Astrocyte (in vitro differentiated cells and primary cell): ENCODE measurements around the gene SNIP1. TPM values are rescaled to one million over a fixed set of nuclear protein-coding genes. Genes with fewer than 3 reads are reported as not detected.
"Not testable (repeated sequence)": the region's sequence is repeated elsewhere in the genome, so short reads cannot be mapped to it uniquely, and the experiment has no call there.

Experiments
- DNase-seq: peaks from one replicate; pipeline ENCODE4 v3.0.0-alpha.2; 2010; ENCODE audit warnings: low read depth
- FAIRE-seq: peaks from 2 replicates; lab custom pipeline; 2011; peaks lifted over from hg19 to GRCh38; lab: Jason Lieb, UNC
- H2AFZ ChIP-seq: 2 replicates; pipeline ENCODE4 v1.6.0; 2012; ENCODE audit warnings: low read depth, low read length, inconsistent platforms
- H3K27ac ChIP-seq: 2 replicates; pipeline ENCODE4 v1.5.1; 2011; ENCODE audit warnings: low read depth, low read length, inconsistent platforms
- H3K27me3 ChIP-seq: 2 replicates; pipeline ENCODE4 v1.6.0; 2011; ENCODE audit warnings: low read length, inconsistent platforms; ENCODE audit not compliant: insufficient read depth
- H3K36me3 ChIP-seq: 2 replicates; pipeline ENCODE4 v1.5.1; 2011; ENCODE audit warnings: low read length, inconsistent platforms; ENCODE audit not compliant: insufficient read depth
- H3K4me1 ChIP-seq: 2 replicates; pipeline ENCODE4 v1.5.1; 2011; ENCODE audit warnings: low read length, inconsistent platforms; ENCODE audit not compliant: insufficient read depth
- H3K4me2 ChIP-seq: 2 replicates; pipeline ENCODE4 v1.6.0; 2012; ENCODE audit warnings: low read length, inconsistent platforms
- H3K4me3 ChIP-seq: 2 replicates; pipeline ENCODE4 v1.5.1; 2011; ENCODE audit warnings: low read depth, mild to moderate bottlenecking, low read length, inconsistent platforms; ENCODE audit not compliant: insufficient read depth
- H3K79me2 ChIP-seq: 2 replicates; pipeline ENCODE4 v1.6.0; 2012; ENCODE audit warnings: mild to moderate bottlenecking, low read length, inconsistent platforms; ENCODE audit not compliant: insufficient read depth
- H3K9ac ChIP-seq: 2 replicates; pipeline ENCODE4 v1.6.0; 2012; ENCODE audit warnings: mild to moderate bottlenecking, low read length, inconsistent platforms
- H3K9me3 ChIP-seq: 2 replicates; pipeline ENCODE4 v1.5.1; 2012; ENCODE audit warnings: low read depth, mild to moderate bottlenecking, low read length, inconsistent platforms; ENCODE audit not compliant: insufficient read depth
- H4K20me1 ChIP-seq: 2 replicates; pipeline ENCODE4 v1.6.0; 2012; ENCODE audit warnings: low read length, inconsistent platforms; ENCODE audit not compliant: insufficient read depth
- H3K27ac Mint-ChIP-seq: one replicate; pipeline ENCODE4 v1.8.0; 2021; ENCODE audit warnings: mild to moderate bottlenecking, mixed read lengths; ENCODE audit not compliant: unreplicated experiment
- H3K27me3 Mint-ChIP-seq: one replicate; pipeline ENCODE4 v1.8.0; 2021; ENCODE audit warnings: low read depth, mixed read lengths; ENCODE audit not compliant: unreplicated experiment
- H3K36me3 Mint-ChIP-seq: one replicate; pipeline ENCODE4 v1.8.0; 2021; ENCODE audit warnings: low read depth, mixed read lengths; ENCODE audit not compliant: unreplicated experiment
- H3K4me1 Mint-ChIP-seq: one replicate; pipeline ENCODE4 v1.8.0; 2021; ENCODE audit warnings: low read depth, mixed read lengths; ENCODE audit not compliant: unreplicated experiment
- H3K4me3 Mint-ChIP-seq: one replicate; pipeline ENCODE4 v1.8.0; 2021; ENCODE audit warnings: mild to moderate bottlenecking, moderate library complexity, mixed read lengths; ENCODE audit not compliant: unreplicated experiment
- H3K9me3 Mint-ChIP-seq: one replicate; pipeline ENCODE4 v1.8.0; 2021; ENCODE audit warnings: mild to moderate bottlenecking, mixed read lengths; ENCODE audit not compliant: unreplicated experiment
- EZH2 ChIP-seq: IDR thresholded peaks from 2 replicates; pipeline ENCODE4 v1.6.1; 2012; ENCODE audit warnings: mild to moderate bottlenecking, low read length, inconsistent platforms; ENCODE audit not compliant: insufficient read depth
- total RNA-seq: library from RNA; stranded (reverse); gene quantifications from 2 replicates; pipeline ENCODE4 v1.2.1, GENCODE V29; 2021
- TF ChIP-seq, protein P1 (sequence below): IDR thresholded peaks from 2 replicates; pipeline ENCODE4 v1.5.1; 2011; ENCODE audit warnings: low read depth, mild to moderate bottlenecking, inconsistent platforms, low read length, moderate library complexity; ENCODE audit not compliant: insufficient read depth

Gene SNIP1
- total RNA-seq, 1 donor from 2014 or later: 17.4 TPM

DNA sequence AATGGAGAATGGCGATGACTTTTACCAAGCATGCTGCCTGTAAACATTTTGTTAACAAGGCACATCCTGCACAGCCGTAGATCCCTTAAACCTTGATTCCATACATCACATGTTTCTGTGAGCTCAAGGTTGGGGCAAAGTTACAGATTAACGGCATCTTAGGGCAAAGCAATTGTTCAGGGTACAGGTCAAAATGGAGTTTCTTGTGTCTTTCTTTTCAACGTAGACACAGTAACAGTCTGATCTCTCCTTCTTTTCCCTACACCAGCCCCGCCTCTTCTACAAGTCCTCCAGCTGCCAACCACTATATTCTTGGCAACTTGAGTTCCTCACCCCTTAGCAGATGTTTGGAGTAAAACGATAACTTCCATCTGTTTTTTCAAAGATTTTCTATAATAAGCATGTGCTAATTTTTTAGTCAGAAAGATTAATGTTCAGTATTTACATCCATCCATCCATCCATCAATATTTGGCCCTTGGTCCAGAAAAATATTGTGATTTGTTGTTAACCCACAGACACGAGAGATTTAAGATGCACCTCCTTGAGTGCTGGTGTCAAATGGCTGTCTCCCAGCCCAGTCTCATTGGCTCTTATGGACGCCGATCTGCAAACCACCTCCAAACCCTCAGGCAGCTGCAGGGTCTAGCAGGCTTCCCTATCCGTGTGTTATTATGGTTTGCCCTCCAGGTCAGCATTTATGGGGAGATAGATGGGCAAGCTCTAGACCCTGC lies 6.5 kb upstream of the SNIP1 start:
- Mint-ChIP-seq H3K4me3 (no peak overlapping the region), H3K27ac (no peak overlapping the region), H3K36me3 (peaks cover 11% of the 10 kb centered on the region), H3K9me3 (no peaks in the 10 kb centered on the region), H3K4me1 (peaks cover 8% of the 10 kb centered on the region), H3K27me3 (no peaks in the 10 kb centered on the region)
- TF ChIP-seq, protein P1, sequence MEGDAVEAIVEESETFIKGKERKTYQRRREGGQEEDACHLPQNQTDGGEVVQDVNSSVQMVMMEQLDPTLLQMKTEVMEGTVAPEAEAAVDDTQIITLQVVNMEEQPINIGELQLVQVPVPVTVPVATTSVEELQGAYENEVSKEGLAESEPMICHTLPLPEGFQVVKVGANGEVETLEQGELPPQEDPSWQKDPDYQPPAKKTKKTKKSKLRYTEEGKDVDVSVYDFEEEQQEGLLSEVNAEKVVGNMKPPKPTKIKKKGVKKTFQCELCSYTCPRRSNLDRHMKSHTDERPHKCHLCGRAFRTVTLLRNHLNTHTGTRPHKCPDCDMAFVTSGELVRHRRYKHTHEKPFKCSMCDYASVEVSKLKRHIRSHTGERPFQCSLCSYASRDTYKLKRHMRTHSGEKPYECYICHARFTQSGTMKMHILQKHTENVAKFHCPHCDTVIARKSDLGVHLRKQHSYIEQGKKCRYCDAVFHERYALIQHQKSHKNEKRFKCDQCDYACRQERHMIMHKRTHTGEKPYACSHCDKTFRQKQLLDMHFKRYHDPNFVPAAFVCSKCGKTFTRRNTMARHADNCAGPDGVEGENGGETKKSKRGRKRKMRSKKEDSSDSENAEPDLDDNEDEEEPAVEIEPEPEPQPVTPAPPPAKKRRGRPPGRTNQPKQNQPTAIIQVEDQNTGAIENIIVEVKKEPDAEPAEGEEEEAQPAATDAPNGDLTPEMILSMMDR: no peak
- TF ChIP-seq EZH2: no peak
- H3K4me1 ChIP-seq: peaks cover 14% of the 10 kb centered on the region
- H3K36me3 ChIP-seq: peaks cover 8% of the 10 kb centered on the region
- H3K4me3 ChIP-seq: no peak overlapping the region
- no peaks in the 10 kb centered on the region for H3K9me3 ChIP-seq
- no peak overlapping the region for H2AFZ ChIP-seq
- no peak overlapping the region for H3K4me2 ChIP-seq
- H3K27ac ChIP-seq: no peak overlapping the region
- no peaks in the 10 kb centered on the region for H3K79me2 ChIP-seq
- no peak for FAIRE-seq
- H3K9ac ChIP-seq: no peak overlapping the region
- no peaks in the 10 kb centered on the region for H4K20me1 ChIP-seq
- H3K27me3 ChIP-seq: no peaks in the 10 kb centered on the region
- DNase-seq: no peak

DNA sequence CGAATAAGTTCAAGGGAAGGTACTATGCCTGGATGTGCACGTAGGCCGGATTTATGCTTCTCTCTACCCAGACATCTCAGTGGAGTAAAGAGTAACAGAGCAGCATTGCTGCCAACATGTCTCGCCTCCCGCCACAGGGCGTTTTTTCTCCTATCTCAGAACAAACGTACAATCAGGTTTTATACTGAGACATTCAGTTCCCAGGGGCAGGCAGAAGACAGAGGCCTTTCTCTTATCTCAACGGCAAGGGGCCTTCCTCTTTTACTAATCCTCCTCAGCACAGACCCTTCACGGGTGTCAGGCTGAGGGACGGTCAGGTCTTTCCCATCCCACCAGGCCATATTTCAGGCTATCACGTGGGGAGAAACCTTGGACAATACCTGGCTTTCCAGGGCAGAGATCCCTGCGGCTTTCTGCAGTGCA lies 5.9 kb upstream of the SNIP1 start:
- H3K9ac ChIP-seq, H3K4me3 Mint-ChIP-seq, H3K27me3 ChIP-seq, H3K4me1 Mint-ChIP-seq, H3K79me2 ChIP-seq, H3K4me3 ChIP-seq, H4K20me1 ChIP-seq, H3K27ac Mint-ChIP-seq, H3K36me3 ChIP-seq, H3K27me3 Mint-ChIP-seq, FAIRE-seq, H3K9me3 Mint-ChIP-seq, H3K9me3 ChIP-seq, DNase-seq, H3K27ac ChIP-seq, H2AFZ ChIP-seq, H3K4me2 ChIP-seq: not testable (repeated sequence)
- peaks cover 14% of the 10 kb centered on the region for H3K4me1 ChIP-seq
- peaks cover 11% of the 10 kb centered on the region for H3K36me3 Mint-ChIP-seq

DNA sequence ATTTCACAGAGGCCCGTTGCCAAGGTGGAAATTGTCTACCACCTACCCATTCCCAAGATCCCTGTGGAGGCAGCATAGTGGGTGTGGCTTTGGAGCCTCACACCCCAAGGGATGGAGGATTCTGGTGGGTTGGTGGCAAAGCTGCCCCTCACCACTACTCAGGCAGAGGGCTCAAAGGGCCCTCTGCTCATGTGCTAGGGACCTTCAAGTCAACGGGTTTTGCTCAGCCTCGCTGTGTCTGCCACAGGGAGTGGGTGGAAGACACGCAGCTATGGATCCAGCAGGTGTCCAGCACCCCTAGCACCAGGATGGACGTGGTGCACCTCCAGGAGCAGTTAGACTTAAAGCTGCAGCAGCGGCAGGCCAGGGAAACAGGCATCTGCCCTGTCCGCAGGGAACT lies 5.0 kb upstream of the SNIP1 start:
- FAIRE-seq (no peak), DNase-seq (no peak)
- TF ChIP-seq EZH2: no peak
- TF ChIP-seq, protein P1: no peak
- H3K36me3 ChIP-seq: no peaks in the 10 kb centered on the region
- Mint-ChIP-seq H3K9me3 (no peaks in the 10 kb centered on the region), H3K4me1 (peaks cover 8% of the 10 kb centered on the region), H3K36me3 (peaks cover 9% of the 10 kb centered on the region), H3K27ac (no peak overlapping the region), H3K27me3 (no peaks in the 10 kb centered on the region), H3K4me3 (no peak overlapping the region)
- peaks cover 14% of the 10 kb centered on the region for H3K4me1 ChIP-seq
- H3K9me3 ChIP-seq: no peaks in the 10 kb centered on the region
- no peak overlapping the region for H3K4me3 ChIP-seq
- H4K20me1 ChIP-seq: no peaks in the 10 kb centered on the region
- H3K4me2 ChIP-seq: no peak overlapping the region
- H2AFZ ChIP-seq: no peak overlapping the region
- peaks cover under 1% of the 10 kb centered on the region for H3K79me2 ChIP-seq
- no peak overlapping the region for H3K9ac ChIP-seq
- H3K27ac ChIP-seq: no peak overlapping the region
- H3K27me3 ChIP-seq: no peaks in the 10 kb centered on the region
